HepG2 (cell line): ENCODE data around the gene BMAL1. TPM values are rescaled to one million over a fixed set of nuclear protein-coding genes. Genes with fewer than 3 reads are reported as not detected.

ENCODE experiments used
- ATAC-seq: fragments of 200-7000 bp; cut with Tn5 transposase; 3 replicates; pipeline ENCODE4 v1.9.1; 2020; ENCODE audit warnings: mild to moderate bottlenecking, moderate library complexity
- BruUV-seq: library from RNA; stranded (reverse); fragments of 400-500 nt; replicated peaks from 2 replicates; lab custom pipeline; 2021; lab: Mats Ljungman, UMichigan
- CTCF ChIA-PET: fragments of 300-600 bp; formaldehyde crosslinking; extraction: SDS; loops from one replicate; lab custom pipeline; 2021; ENCODE audit warnings: low total read pairs, inconsistent platforms, low intra/inter-chr PET ratio; lab: Yijun Ruan, JAX
- POLR2A ChIA-PET: fragments of 350-600 bp; sonication (Branson Sonifier 250); formaldehyde crosslinking; loops from one replicate; lab custom pipeline; 2020; ENCODE audit warnings: antibody characterized with exemption, inconsistent platforms; lab: Yijun Ruan, JAX
- DNase-seq: peaks from one replicate; pipeline ENCODE4 v3.0.0-alpha.2; 2015; ENCODE audit warnings: low spot score
- FAIRE-seq: peaks from 3 replicates; lab custom pipeline; 2011; peaks lifted over from hg19 to GRCh38; lab: Jason Lieb, UNC
- H2AFZ ChIP-seq: one replicate; pipeline ENCODE4 v1.6.1; 2011; ENCODE audit warnings: low read length, inconsistent platforms
- H3K27ac ChIP-seq: fragments of 300-600 bp; 3 replicates; pipeline ENCODE4 v1.8.0; 2011; ENCODE audit warnings: mixed run types, mild to moderate bottlenecking, mixed read lengths, low read length, inconsistent platforms; ENCODE audit not compliant: insufficient read depth; ENCODE audit errors: extremely low read length
- H3K27me3 ChIP-seq, 2 experiments: fragments of 200-600 bp in 1 of 2; 2 replicates in 1 of 2; 3 replicates in 1 of 2; pipeline versions ENCODE4 v1.6.0 to v1.8.0; 2011; ENCODE audit warnings: low read length in 2 of 2, mild to moderate bottlenecking in 2 of 2, moderate library complexity in 2 of 2, inconsistent platforms in 1 of 2; ENCODE audit not compliant: insufficient read depth in 2 of 2, control insufficient read depth in 1 of 2
- H3K36me3 ChIP-seq, 2 experiments: fragments of 200-600 bp in 1 of 2; replicated peaks in 1 of 2; 2 replicates in 1 of 2; 3 replicates in 1 of 2; pipeline versions ENCODE4 v1.5.1 to v1.8.0; 2011; ENCODE audit warnings: low read length in 2 of 2, inconsistent platforms in 1 of 2; ENCODE audit not compliant: insufficient read depth in 2 of 2, control insufficient read depth in 1 of 2
- H3K4me1 ChIP-seq: 2 replicates; pipeline ENCODE4 v1.5.1; 2012; ENCODE audit warnings: low read length, inconsistent platforms; ENCODE audit not compliant: insufficient read depth
- H3K4me2 ChIP-seq: 2 replicates; pipeline ENCODE4 v1.6.0; 2011; ENCODE audit warnings: low read depth, low read length, inconsistent platforms
- H3K4me3 ChIP-seq, 3 experiments: fragments of 200-600 bp in 1 of 3; sonication (generic), shearing (Covaris generic) in 1 of 3; replicated peaks in 1 of 3; 2 replicates each; pipeline ENCODE4 v1.5.1; 2011 to 2016; ENCODE audit warnings: low read length in 3 of 3, inconsistent platforms in 2 of 3, low read depth in 2 of 3, mild to moderate bottlenecking in 2 of 3, control low read depth in 1 of 3, mixed read lengths in 1 of 3; ENCODE audit not compliant: insufficient read depth in 1 of 3
- H3K79me2 ChIP-seq: one replicate; pipeline ENCODE4 v1.6.1; 2011; ENCODE audit warnings: low read length, inconsistent platforms; ENCODE audit not compliant: insufficient read depth
- H3K9ac ChIP-seq: 2 replicates; pipeline ENCODE4 v1.6.0; 2011; ENCODE audit warnings: mild to moderate bottlenecking, low read depth, low read length, inconsistent platforms; ENCODE audit not compliant: insufficient read depth
- H3K9me3 ChIP-seq: 2 replicates; pipeline ENCODE4 v1.5.1; 2012; ENCODE audit warnings: mild to moderate bottlenecking, low read length
- H4K20me1 ChIP-seq: 2 replicates; pipeline ENCODE4 v1.6.0; 2011; ENCODE audit warnings: inconsistent platforms, mild to moderate bottlenecking, low read length, moderate library complexity; ENCODE audit not compliant: insufficient read depth
- E2F5 ChIP-seq: sonication (generic); formaldehyde crosslinking; conservative IDR thresholded peaks from 2 replicates; pipeline ENCODE4 v1.4.0; 2020; ENCODE audit warnings: missing genetic modification reagents
- GMEB1 ChIP-seq: sonication (generic); formaldehyde crosslinking; IDR thresholded peaks from 2 replicates; pipeline ENCODE4 v1.5.1; 2020; ENCODE audit warnings: missing genetic modification reagents, mild to moderate bottlenecking, borderline replicate concordance
- MXD4 ChIP-seq: IDR thresholded peaks from 2 replicates; pipeline ENCODE4 v1.6.1; 2016; ENCODE audit warnings: mild to moderate bottlenecking, missing biosample characterization, missing genetic modification reagents
- PAF1 ChIP-seq: IDR thresholded peaks from 2 replicates; pipeline ENCODE4 v1.6.1; 2016; ENCODE audit warnings: missing genetic modification reagents, missing compliant biosample characterization
- PPARG ChIP-seq: conservative IDR thresholded peaks from 2 replicates; pipeline ENCODE4 v1.6.1; 2016; ENCODE audit warnings: missing biosample characterization, missing genetic modification reagents
- PRDM4 ChIP-seq: sonication (generic); formaldehyde crosslinking; IDR thresholded peaks from 2 replicates; pipeline ENCODE4 v1.9.0; 2021; ENCODE audit warnings: missing genetic modification reagents, borderline replicate concordance
- RBM39 ChIP-seq: fragments of 200-400 bp; formaldehyde crosslinking; IDR thresholded peaks from one replicate; pipeline ENCODE4 v1.6.1; 2018; ENCODE audit warnings: antibody characterized with exemption, mild to moderate bottlenecking, low read depth, low read length; ENCODE audit not compliant: poor library complexity, severe bottlenecking
- RFX5 ChIP-seq: IDR thresholded peaks from 2 replicates; pipeline ENCODE4 v1.6.1; 2011; ENCODE audit warnings: low read depth, low read length, improper control_type of control experiment
- SUZ12 ChIP-seq: fragments of 150-350 bp; IDR thresholded peaks from 2 replicates; pipeline ENCODE4 v1.6.1; 2014; ENCODE audit warnings: low read depth, low read length
- TEAD3 ChIP-seq: optimal IDR thresholded peaks from 2 replicates; pipeline ENCODE3; 2016; ENCODE audit warnings: borderline replicate concordance
- ZNF280B ChIP-seq: sonication (generic); formaldehyde crosslinking; IDR thresholded peaks from 2 replicates; pipeline ENCODE4 v1.5.0; 2020; ENCODE audit warnings: missing genetic modification reagents, mild to moderate bottlenecking, borderline replicate concordance
- ZNF597 ChIP-seq: sonication (generic); formaldehyde crosslinking; IDR thresholded peaks from 2 replicates; pipeline ENCODE4 v1.5.0; 2020; ENCODE audit warnings: missing genetic modification reagents
- ZNF724P ChIP-seq: sonication (generic); formaldehyde crosslinking; IDR thresholded peaks from 2 replicates; pipeline ENCODE4 v1.8.0; 2022; ENCODE audit warnings: missing genetic modification reagents, borderline replicate concordance
- ZNF788 ChIP-seq: sonication (generic); formaldehyde crosslinking; IDR thresholded peaks from 2 replicates; pipeline ENCODE4 v1.5.0; 2020; ENCODE audit warnings: mild to moderate bottlenecking, missing genetic modification reagents, borderline replicate concordance
- ZSCAN22 ChIP-seq: sonication (generic); formaldehyde crosslinking; IDR thresholded peaks from 2 replicates; pipeline ENCODE4 v1.4.0; 2020; ENCODE audit warnings: mild to moderate bottlenecking, missing genetic modification reagents
- WGBS: methylation state at CpG from one replicate; pipeline ENCODE4 v1.1.6; 2017; ENCODE audit warnings: low lambda C conversion rate; 5-methylcytosine and 5-hydroxymethylcytosine counted together
- in situ Hi-C: cut with HindIII; loops from 2 replicates; pipeline ENCODE4 v1.10.0; 2017; ENCODE audit warnings: low pct_unique_long_range_greater_than_20kb; ENCODE audit not compliant: extremely low pct_ligation_motif_present
- intact Hi-C: fragments of 100-400 bp; cut with micrococcal nuclease; formaldehyde crosslinking; loops from one replicate; pipeline ENCODE4 v1.10.0; 2022; ENCODE audit not compliant: unreplicated experiment
- polyA plus RNA-seq, 8 experiments: library from polyadenylated mRNA; depleted of rRNA in 3 of 8; stranded (reverse) in 7 of 8; unstranded in 1 of 8; fragments of >200 nt; fragmentation: Illumina TruSeq in 4 of 8; extraction: Trizol in 4 of 8; gene quantifications; 2 replicates each; pipeline versions ENCODE4 v1.2.1 to v1.2.3, GENCODE V29; 2011 to 2016; ENCODE audit warnings: low read depth in 4 of 8, missing spikeins in 1 of 8, mixed read lengths in 1 of 8; ENCODE audit not compliant: insufficient read depth in 1 of 8
- total RNA-seq, 5 experiments: library from RNA; depleted of rRNA; stranded (reverse); fragments of >200 nt; fragmentation: Illumina TruSeq; extraction: Trizol; gene quantifications; 2 replicates each; pipeline ENCODE4 v1.2.3, GENCODE V29; 2016; ENCODE audit warnings: low read depth in 1 of 5

Gene BMAL1
- total and polyA plus RNA-seq, 2 of the 13 experiments (the other 11 are each of a cell fraction or from before 2014, with no cell fraction given) = 4.5 to 4.8 TPM

- TF ChIP-seq RBM39 (no peak), GMEB1 (no peak)
These were observed 81.1 kb downstream of the BMAL1 start (continued) for GRCh38 chr11:13358596-13359270.

GRCh38 chr11:13362596-13363109, 85.1 kb downstream of the BMAL1 start:
- ATAC-seq = no peak
- intact Hi-C loops (no loop called here), in situ Hi-C loops (no loop called here)
- H2AFZ ChIP-seq = no peak overlapping the region
- no peaks in the 10 kb centered on the region for H3K27me3 ChIP-seq
- ChIA-PET POLR2A (no interaction called here), CTCF (no interaction called here)
- H3K9ac ChIP-seq = no peak overlapping the region
- no peaks in the 10 kb centered on the region for H3K79me2 ChIP-seq
- FAIRE-seq = no peak
- no peaks in the 10 kb centered on the region; a peak in 1 of 5 replicates for H3K36me3 ChIP-seq
- no peak for DNase-seq
- H3K4me3 ChIP-seq = no peak overlapping the region
- WGBS = 94% methylated on average over 9 of the region's 9 CpGs
- no TSS peak for BruUV-seq
- H3K4me1 ChIP-seq = 0 out of 2 replicates have a peak, but pooled peaks cover 8% of the 10 kb centered on the region
- no peaks in the 10 kb centered on the region for H3K9me3 ChIP-seq
- no peaks in the 10 kb centered on the region for H4K20me1 ChIP-seq
- no peak overlapping the region for H3K27ac ChIP-seq
- H3K4me2 ChIP-seq = no peak overlapping the region
- TF ChIP-seq PPARG (CRISPR knock-in tag) (no peak), PAF1 (CRISPR knock-in tag) (no peak), MXD4 (CRISPR knock-in tag) (no peak), TEAD3 (no peak), ZSCAN22 (CRISPR knock-in tag) (no peak), RFX5 (no peak), PRDM4 (CRISPR knock-in tag) (no peak), SUZ12 (no peak), ZNF280B (CRISPR knock-in tag) (no peak), ZNF597 (no peak), ZNF788 (CRISPR knock-in tag) (no peak), E2F5 (CRISPR knock-in tag) (no peak), ZNF724P (no peak)
